ENCODE data around the gene RPS6KB2.

The RPS6KB2 gene

GRCh38 chr11:67389477-67389876, 38.8 kb upstream of the RPS6KB2 start:
- Histone ChIP-seq H3K27me3 (ENCODE audit: insufficient read depth, poor library complexity, severe bottlenecking) (no peaks in the 10 kb centered on the region), H3K36me3 (ENCODE audit: low read depth) (peaks cover 11% of the 10 kb centered on the region; the same call in 1 of the 2 replicates), H3K4me1 (ENCODE audit: insufficient read depth, poor library complexity, severe bottlenecking) (peaks cover 8% of the 10 kb centered on the region), H3K27ac (ENCODE audit: poor library complexity, severe bottlenecking) (no peak overlapping the region), H3K9me3 (ENCODE audit: severe bottlenecking) (no peaks in the 10 kb centered on the region), H3K4me3 (ENCODE audit: severe bottlenecking) (no peak overlapping the region)
- ATAC-seq (ENCODE audit: low read depth): peak; percentile 8; the same call in 1 of the 3 replicates
- DNase-seq (ENCODE audit: low spot score): no peak
- peak; percentile 43 for TF ChIP-seq CTCF (IDR thresholded peaks at IDR 0.05; ENCODE audit: poor library complexity, severe bottlenecking)

GRCh38 chr11:67390947-67391303, 37.4 kb upstream of the RPS6KB2 start:
- ATAC-seq (ENCODE audit: low read depth) (no peak), DNase-seq (ENCODE audit: low spot score) (no peak)
- Histone ChIP-seq H3K36me3 (ENCODE audit: low read depth) (peaks cover 11% of the 10 kb centered on the region), H3K27me3 (ENCODE audit: insufficient read depth, poor library complexity, severe bottlenecking) (no peaks in the 10 kb centered on the region), H3K9me3 (ENCODE audit: severe bottlenecking) (no peaks in the 10 kb centered on the region), H3K4me1 (ENCODE audit: insufficient read depth, poor library complexity, severe bottlenecking) (no peaks in the 10 kb centered on the region), H3K27ac (ENCODE audit: poor library complexity, severe bottlenecking) (peak overlapping the region; percentile 60), H3K4me3 (ENCODE audit: severe bottlenecking) (peak overlapping the region; percentile 71)
- no peak for TF ChIP-seq CTCF (IDR thresholded peaks at IDR 0.05; ENCODE audit: poor library complexity, severe bottlenecking)

GRCh38 chr11:67391304-67392182, 36.8 kb upstream of the RPS6KB2 start, which contains the start of gene RAD9A:
Gene RAD9A, plus strand, starts transcription at chr11:67391986. Its CDS starts 59 bp downstream, at chr11:67392045.
- Histone ChIP-seq H3K9me3 (ENCODE audit: severe bottlenecking) (no peaks in the 10 kb centered on the region), H3K4me1 (ENCODE audit: insufficient read depth, poor library complexity, severe bottlenecking) (no peaks in the 10 kb centered on the region), H3K36me3 (ENCODE audit: low read depth) (peaks cover 14% of the 10 kb centered on the region), H3K27ac (ENCODE audit: poor library complexity, severe bottlenecking) (peak within 1 kb of the TSS; percentile 60), H3K27me3 (ENCODE audit: insufficient read depth, poor library complexity, severe bottlenecking) (no peaks in the 10 kb centered on the region), H3K4me3 (ENCODE audit: severe bottlenecking) (peak within 1 kb of the TSS; percentile 71)
- peak; percentile 94 for DNase-seq (ENCODE audit: low spot score)
- ATAC-seq (ENCODE audit: low read depth): peak; percentile 58
- no peak for TF ChIP-seq CTCF (IDR thresholded peaks at IDR 0.05; ENCODE audit: poor library complexity, severe bottlenecking)

- peak overlapping the region; percentile 60 for H3K27ac ChIP-seq (ENCODE audit: poor library complexity, severe bottlenecking)
- peak; percentile 15 for ATAC-seq (ENCODE audit: low read depth)
These were observed 36.0 kb upstream of the RPS6KB2 start for GRCh38 chr11:67392183-67392715.

More at GRCh38 chr11:67392183-67392715, 36.0 kb upstream of the RPS6KB2 start:
- no peaks in the 10 kb centered on the region for H3K4me1 ChIP-seq (ENCODE audit: insufficient read depth, poor library complexity, severe bottlenecking)
- H3K27me3 ChIP-seq (ENCODE audit: insufficient read depth, poor library complexity, severe bottlenecking): no peaks in the 10 kb centered on the region
- TF ChIP-seq CTCF (IDR thresholded peaks at IDR 0.05; ENCODE audit: poor library complexity, severe bottlenecking): no peak
- peak overlapping the region; percentile 71 for H3K4me3 ChIP-seq (ENCODE audit: severe bottlenecking)
- peaks cover 18% of the 10 kb centered on the region for H3K36me3 ChIP-seq (ENCODE audit: low read depth)
- H3K9me3 ChIP-seq (ENCODE audit: severe bottlenecking): no peaks in the 10 kb centered on the region
- no peak for DNase-seq (ENCODE audit: low spot score)

Data from RWPE2 (cell line).